Aorta (tissue), 5 donors: ENCODE measurements around the gene HSD17B2. TPM values are rescaled to one million over a fixed set of nuclear protein-coding genes. Genes with fewer than 3 reads are reported as not detected.

Experiments used
- ATAC-seq: fragments of 200-7000 bp; cut with Tn5 transposase; one replicate; pipeline ENCODE4 v1.9.1; 2022; ENCODE audit warnings: moderate library complexity; ENCODE audit not compliant: low FRiP score
- DNase-seq, 2 donors: peaks; one replicate each; pipeline ENCODE4 v3.0.0-alpha.2; 2020
- H3K27ac ChIP-seq, 2 donors: one replicate each; pipeline ENCODE4 v1.5.1; 2013; ENCODE audit warnings: low read length in 2 of 2, mild to moderate bottlenecking in 2 of 2, moderate library complexity in 2 of 2, control low read depth in 1 of 2, inconsistent platforms in 1 of 2, low read depth in 1 of 2
- H3K27me3 ChIP-seq, 2 donors: one replicate each; pipeline ENCODE4 v1.6.1; 2013; ENCODE audit warnings: control low read depth in 1 of 2, low read length in 1 of 2, mild to moderate bottlenecking in 1 of 2, moderate library complexity in 1 of 2; ENCODE audit not compliant: insufficient read depth in 2 of 2, control insufficient read depth in 1 of 2
- H3K36me3 ChIP-seq, 2 donors: one replicate each; pipeline ENCODE4 v1.6.1; 2013; ENCODE audit warnings: control low read depth in 1 of 2, low read length in 1 of 2, mild to moderate bottlenecking in 1 of 2; ENCODE audit not compliant: insufficient read depth in 2 of 2, control insufficient read depth in 1 of 2
- H3K4me1 ChIP-seq, 2 donors: one replicate each; pipeline ENCODE4 v1.6.1; 2013; ENCODE audit warnings: low read length in 2 of 2, control low read depth in 1 of 2, mild to moderate bottlenecking in 1 of 2, moderate library complexity in 1 of 2; ENCODE audit not compliant: insufficient read depth in 2 of 2, control insufficient read depth in 1 of 2
- H3K4me3 ChIP-seq, 2 donors: one replicate each; pipeline ENCODE4 v1.5.1; 2013; ENCODE audit warnings: low read length in 2 of 2, control low read depth in 1 of 2, mild to moderate bottlenecking in 1 of 2
- H3K9me3 ChIP-seq: one replicate; pipeline ENCODE4 v1.6.1; 2013; ENCODE audit warnings: mild to moderate bottlenecking, low read length; ENCODE audit not compliant: control insufficient read depth
- WGBS, 2 donors: extraction: QIAGEN DNeasy Blood & Tissue Kit; methylation state at CpG; one replicate each; pipeline ENCODE4 v1.1.7; 2013; 5-methylcytosine and 5-hydroxymethylcytosine counted together
- intact Hi-C, 2 donors: fragments of 100-400 bp; cut with DNase I; formaldehyde crosslinking; loops; one replicate each; pipeline versions ENCODE4 v1.14.2 to v1.15.0; 2022
- polyA plus RNA-seq, 2 donors: library from polyadenylated mRNA; stranded (reverse); fragments of 200-250 nt; gene quantifications; one replicate each; pipeline ENCODE4 v1.2.3, GENCODE V29; 2013
- total RNA-seq, 2 donors: library from RNA; stranded (reverse); fragmentation: NEBNext Ultra II Directional; extraction: Animal tissue kit (Norgen Biotek cat#: 25700); gene quantifications; one replicate each; pipeline ENCODE4 v1.2.1, GENCODE V29; 2021
- donor health status: healthy with polysubstance abuse.
- donor health status: Bipolar disorder and iron deficiency.
- donor health status: DM: no; HTN: no; CAD: no.
- donor health status: DM: no; HTN: no; CAD: no.
- donor health status: DM: yes; HTN: yes; CAD: no.

Gene HSD17B2
- total and polyA plus RNA-seq, 4 donors = 1.5 to 16.4 TPM; not detected in 2

DNA sequence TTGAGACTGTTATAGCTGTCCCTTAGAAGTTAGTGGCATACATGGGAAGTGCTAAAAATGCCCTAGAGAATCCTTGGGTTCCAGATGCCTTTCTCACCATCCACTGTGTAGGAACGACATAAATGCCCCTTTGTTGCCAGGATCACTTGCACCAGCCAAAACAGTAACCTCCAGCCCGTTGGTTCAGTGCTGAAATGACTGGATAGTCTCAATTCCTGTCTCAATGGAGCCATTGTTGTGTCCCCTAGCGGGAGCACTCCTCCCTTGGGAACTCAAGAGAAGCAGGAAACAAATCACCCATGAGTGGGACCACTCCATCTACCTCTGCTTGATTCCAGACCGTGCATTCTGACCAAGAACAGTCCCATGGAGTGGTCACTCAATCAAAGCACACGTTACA, 111.9 kb downstream of the HSD17B2 start:
- Histone ChIP-seq H3K9me3 (no peaks in the 10 kb centered on the region), H3K36me3 (peaks cover 4 to 5% of the 10 kb centered on the region in 2 donors), H3K4me3 (no peak overlapping the region), H3K27ac (no peak overlapping the region), H3K4me1 (no peaks in the 10 kb centered on the region), H3K27me3 (no peaks in the 10 kb centered on the region)
- WGBS, 2 donors = 84 to 92% methylated on average over 5 of the region's 5 CpGs
- DNase-seq (no peak), ATAC-seq (no peak)
- intact Hi-C loops = no loop called here

DNA sequence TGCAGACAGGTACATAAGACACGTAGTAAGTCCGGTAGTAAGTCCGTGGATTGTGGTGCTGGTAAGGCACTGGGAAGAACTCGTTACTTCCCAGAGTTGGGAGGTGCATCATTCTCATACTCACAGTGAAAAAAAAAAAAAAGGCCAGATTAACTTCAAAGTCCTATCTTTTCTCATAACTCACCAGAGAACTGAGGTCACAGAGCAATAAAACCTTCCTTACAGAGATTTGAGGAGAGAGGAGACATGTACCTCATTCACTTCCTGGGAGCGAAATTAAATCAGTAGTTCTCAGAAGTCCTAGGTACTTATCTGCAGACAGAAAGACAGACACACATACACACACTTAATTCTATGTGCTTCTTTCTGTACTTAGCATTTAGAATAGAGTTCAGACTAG, 112.5 kb downstream of the HSD17B2 start:
- no peak for ATAC-seq
- no peak for DNase-seq
- Histone ChIP-seq H3K27ac (no peak overlapping the region), H3K4me1 (no peaks in the 10 kb centered on the region), H3K4me3 (no peak overlapping the region), H3K27me3 (no peaks in the 10 kb centered on the region), H3K9me3 (no peaks in the 10 kb centered on the region), H3K36me3 (peaks cover 4 to 5% of the 10 kb centered on the region in 2 donors)
- WGBS, 2 donors = 98% methylated on average over 5 of the region's 5 CpGs
- intact Hi-C loops = no loop called here

Other genes starting within 250 kb of the HSD17B2 start
- 1 to 10 TPM; 1.2 to 2.1 TPM for gene SDR42E1, start 23.8 kb upstream of the HSD17B2 start, total RNA-seq
- under 1 TPM; 0.20 to 0.63 TPM for gene SDR42E1, start 23.8 kb upstream of the HSD17B2 start, polyA plus RNA-seq
- gene MPHOSPH6, start 135.0 kb downstream of the HSD17B2 start, total RNA-seq = 10 to 100 TPM; 10.2 to 20.4 TPM
- 10 to 100 TPM in 1 of 2 donors, 1 to 10 TPM in 1; 8.6 to 10.9 TPM for gene MPHOSPH6, start 135.0 kb downstream of the HSD17B2 start, polyA plus RNA-seq